ENCODE results near the gene NCL. TPM values are rescaled to one million over a fixed set of nuclear protein-coding genes. Genes with fewer than 3 reads are reported as not detected.
"Not testable (repeated sequence)": the region's sequence is repeated elsewhere in the genome, so short reads cannot be mapped to it uniquely, and the experiment has no call there.

Gene NCL
- total RNA-seq, 1 donor from 2014 or later: 603 TPM

- Mint-ChIP-seq H3K9me3 (ENCODE audit: unreplicated experiment) (peaks cover 5% of the 10 kb centered on the region), H3K27me3 (ENCODE audit: low read depth, unreplicated experiment) (peaks cover 6% of the 10 kb centered on the region), H3K36me3 (ENCODE audit: low read depth, unreplicated experiment) (no peaks in the 10 kb centered on the region), H3K4me3 (ENCODE audit: unreplicated experiment) (no peak overlapping the region), H3K4me1 (ENCODE audit: low read depth, unreplicated experiment) (peaks cover 22% of the 10 kb centered on the region), H3K27ac (ENCODE audit: unreplicated experiment) (no peak overlapping the region)
- no peaks in the 10 kb centered on the region for H3K36me3 ChIP-seq (ENCODE audit: insufficient read depth, low read length)
- TF ChIP-seq EZH2 (IDR thresholded peaks at IDR 0.05; ENCODE audit: insufficient read depth, low read length) (no peak), CTCF (IDR thresholded peaks at IDR 0.05; ENCODE audit: insufficient read depth, low read depth, low read length) (peak; percentile 39)
- H3K9me3 ChIP-seq (ENCODE audit: insufficient read depth, low read depth, low read length): no peaks in the 10 kb centered on the region
- H4K20me1 ChIP-seq (ENCODE audit: insufficient read depth, low read length): no peaks in the 10 kb centered on the region
- no peak overlapping the region for H3K4me3 ChIP-seq (ENCODE audit: insufficient read depth, low read depth, low read length)
- H3K27me3 ChIP-seq (ENCODE audit: insufficient read depth, low read length): no peaks in the 10 kb centered on the region
- FAIRE-seq (no peak), DNase-seq (ENCODE audit: low read depth) (no peak)
- H3K9ac ChIP-seq (ENCODE audit: low read length): no peak overlapping the region
- no peak overlapping the region for H3K27ac ChIP-seq (ENCODE audit: low read depth, low read length)
- H3K4me2 ChIP-seq (ENCODE audit: low read length): no peak overlapping the region
- no peaks in the 10 kb centered on the region for H3K79me2 ChIP-seq (ENCODE audit: insufficient read depth, low read length)
- peaks cover 17% of the 10 kb centered on the region for H3K4me1 ChIP-seq (ENCODE audit: insufficient read depth, low read length)
- H2AFZ ChIP-seq (ENCODE audit: low read depth, low read length): no peak overlapping the region
Observed at GRCh38 chr2:231410293-231411004, 53.8 kb downstream of the NCL start.

- Mint-ChIP-seq H3K36me3 (ENCODE audit: low read depth, unreplicated experiment) (no peaks in the 10 kb centered on the region), H3K4me3 (ENCODE audit: unreplicated experiment) (no peak overlapping the region), H3K27ac (ENCODE audit: unreplicated experiment) (peak overlapping the region; percentile 18), H3K27me3 (ENCODE audit: low read depth, unreplicated experiment) (peaks cover 6% of the 10 kb centered on the region), H3K9me3 (ENCODE audit: unreplicated experiment) (peaks cover 5% of the 10 kb centered on the region), H3K4me1 (ENCODE audit: low read depth, unreplicated experiment) (peaks cover 22% of the 10 kb centered on the region)
- Histone ChIP-seq H3K9me3 (ENCODE audit: insufficient read depth, low read depth, low read length) (no peaks in the 10 kb centered on the region), H3K27me3 (ENCODE audit: insufficient read depth, low read length) (no peaks in the 10 kb centered on the region), H3K4me2 (ENCODE audit: low read length) (no peak overlapping the region), H2AFZ (ENCODE audit: low read depth, low read length) (no peak overlapping the region), H3K27ac (ENCODE audit: low read depth, low read length) (no peak overlapping the region), H3K36me3 (ENCODE audit: insufficient read depth, low read length) (no peaks in the 10 kb centered on the region), H4K20me1 (ENCODE audit: insufficient read depth, low read length) (no peaks in the 10 kb centered on the region), H3K79me2 (ENCODE audit: insufficient read depth, low read length) (no peaks in the 10 kb centered on the region), H3K4me3 (ENCODE audit: insufficient read depth, low read depth, low read length) (no peak overlapping the region), H3K9ac (ENCODE audit: low read length) (no peak overlapping the region), H3K4me1 (ENCODE audit: insufficient read depth, low read length) (peaks cover 17% of the 10 kb centered on the region)
- FAIRE-seq (no peak), DNase-seq (ENCODE audit: low read depth) (no peak)
- TF ChIP-seq CTCF (IDR thresholded peaks at IDR 0.05; ENCODE audit: insufficient read depth, low read depth, low read length): no peak
- TF ChIP-seq EZH2 (IDR thresholded peaks at IDR 0.05; ENCODE audit: insufficient read depth, low read length): no peak
Observed at GRCh38 chr2:231409776-231410175, 54.5 kb downstream of the NCL start.

- not testable (repeated sequence) for H4K20me1 ChIP-seq (ENCODE audit: insufficient read depth, low read length); H3K27me3 Mint-ChIP-seq (ENCODE audit: low read depth, unreplicated experiment); H3K36me3 Mint-ChIP-seq (ENCODE audit: low read depth, unreplicated experiment); H3K27ac ChIP-seq (ENCODE audit: low read depth, low read length); DNase-seq (ENCODE audit: low read depth); H2AFZ ChIP-seq (ENCODE audit: low read depth, low read length); H3K9me3 Mint-ChIP-seq (ENCODE audit: unreplicated experiment); H3K9me3 ChIP-seq (ENCODE audit: insufficient read depth, low read depth, low read length); H3K4me3 Mint-ChIP-seq (ENCODE audit: unreplicated experiment); H3K27me3 ChIP-seq (ENCODE audit: insufficient read depth, low read length); H3K4me3 ChIP-seq (ENCODE audit: insufficient read depth, low read depth, low read length); H3K79me2 ChIP-seq (ENCODE audit: insufficient read depth, low read length); H3K36me3 ChIP-seq (ENCODE audit: insufficient read depth, low read length); FAIRE-seq
- Histone ChIP-seq H3K4me1 (ENCODE audit: insufficient read depth, low read length) (peaks cover 24% of the 10 kb centered on the region), H3K4me2 (ENCODE audit: low read length) (peak overlapping the region; percentile 48), H3K9ac (ENCODE audit: low read length) (peak overlapping the region; percentile 22)
- Mint-ChIP-seq H3K4me1 (ENCODE audit: low read depth, unreplicated experiment) (peaks cover 25% of the 10 kb centered on the region), H3K27ac (ENCODE audit: unreplicated experiment) (peak overlapping the region; percentile 78)
Observed at GRCh38 chr2:231408304-231408703, 56.0 kb downstream of the NCL start.

GRCh38 chr2:231407686-231408085 lies 56.6 kb downstream of the NCL start:
- H3K9me3 ChIP-seq (ENCODE audit: insufficient read depth, low read depth, low read length); FAIRE-seq; H3K4me3 Mint-ChIP-seq (ENCODE audit: unreplicated experiment): not testable (repeated sequence)

More at GRCh38 chr2:231407686-231408085, 56.6 kb downstream of the NCL start:
- not testable (repeated sequence) for H3K9ac ChIP-seq (ENCODE audit: low read length); H3K27me3 ChIP-seq (ENCODE audit: insufficient read depth, low read length); H3K4me2 ChIP-seq (ENCODE audit: low read length); H3K27ac ChIP-seq (ENCODE audit: low read depth, low read length); H3K4me3 ChIP-seq (ENCODE audit: insufficient read depth, low read depth, low read length); H3K79me2 ChIP-seq (ENCODE audit: insufficient read depth, low read length); DNase-seq (ENCODE audit: low read depth); H3K27me3 Mint-ChIP-seq (ENCODE audit: low read depth, unreplicated experiment); H3K36me3 Mint-ChIP-seq (ENCODE audit: low read depth, unreplicated experiment); H4K20me1 ChIP-seq (ENCODE audit: insufficient read depth, low read length); H3K36me3 ChIP-seq (ENCODE audit: insufficient read depth, low read length); H2AFZ ChIP-seq (ENCODE audit: low read depth, low read length); H3K9me3 Mint-ChIP-seq (ENCODE audit: unreplicated experiment)
- Mint-ChIP-seq H3K27ac (ENCODE audit: unreplicated experiment) (peak overlapping the region; percentile 78), H3K4me1 (ENCODE audit: low read depth, unreplicated experiment) (peaks cover 30% of the 10 kb centered on the region)
- H3K4me1 ChIP-seq (ENCODE audit: insufficient read depth, low read length): peaks cover 25% of the 10 kb centered on the region

All from astrocyte (in vitro differentiated cells and primary cell).